Stimulated activated CD4-positive, alpha-beta T cell treated with anti-CD3 and anti-CD28 coated beads, Interleukin-12 subunit alpha, Interleukin-12 subunit beta, amount 100 ng/mL, for 48 hours (primary cell): ENCODE results near the gene DLX5.

ENCODE experiments used
- DNase-seq, 3 donors: peaks; one replicate each; pipeline ENCODE4 v3.0.0-alpha.2; 2020; ENCODE audit warnings: low read depth in 2 of 3, low spot score in 1 of 3

The DLX5 gene

GRCh38 chr7:97018791-97019531 lies 5.7 kb downstream of the DLX5 start:
- DNase-seq, result no peak

- no peak for DNase-seq
Measured at GRCh38 chr7:97018126-97018601, 6.5 kb downstream of the DLX5 start.

- DNase-seq, result no peak
Measured at GRCh38 chr7:97017192-97018125, 7.2 kb downstream of the DLX5 start.

- no peak for DNase-seq
Measured at GRCh38 chr7:97016381-97017191, 8.0 kb downstream of the DLX5 start.

GRCh38 chr7:97015756-97016380 lies 8.8 kb downstream of the DLX5 start:
- DNase-seq, result no peak

GRCh38 chr7:97015279-97015678 lies 9.4 kb downstream of the DLX5 start:
- DNase-seq, result no peak

- DNase-seq, result no peak
Measured at GRCh38 chr7:97014145-97014750, 10.4 kb downstream of the DLX5 start.

- no peak for DNase-seq
Measured at GRCh38 chr7:97013845-97014134, 10.8 kb downstream of the DLX5 start.

GRCh38 chr7:97013134-97013844 lies 11.3 kb downstream of the DLX5 start:
- no peak for DNase-seq

- DNase-seq, result no peak
Measured at GRCh38 chr7:97012365-97013133, 12.1 kb downstream of the DLX5 start.

GRCh38 chr7:97011536-97012364 lies 12.9 kb downstream of the DLX5 start:
- DNase-seq, result no peak

- no peak for DNase-seq
Measured at GRCh38 chr7:97011104-97011503, 13.5 kb downstream of the DLX5 start.

- DNase-seq, result no peak
Measured at GRCh38 chr7:97009753-97010732, 14.6 kb downstream of the DLX5 start.

GRCh38 chr7:97008275-97008917 lies 16.2 kb downstream of the DLX5 start:
- DNase-seq, result no peak

GRCh38 chr7:97007583-97007861 lies 17.1 kb downstream of the DLX5 start:
- no peak for DNase-seq

GRCh38 chr7:97006816-97007582 lies 17.6 kb downstream of the DLX5 start:
- DNase-seq, result no peak
